Body of pancreas (tissue), 4 donors: ENCODE measurements around the gene KLF7. TPM values are rescaled to one million over a fixed set of nuclear protein-coding genes. Genes with fewer than 3 reads are reported as not detected.

Experiments
- ATAC-seq: fragments of 150-250 bp; one replicate; pipeline ENCODE4 v1.9.1; 2016
- DNase-seq, 4 donors: peaks; one replicate each; pipeline ENCODE4 v3.0.0-alpha.2; 2019
- H3K27ac ChIP-seq, 4 donors: fragments of 200-600 bp; sonication (generic); 1 replicate in 3 of 4; 2 replicates in 1 of 4; pipeline versions ENCODE4 v1.5.1 to v1.6.1; 2016 to 2019; ENCODE audit warnings: mild to moderate bottlenecking in 1 of 4, mixed read lengths in 1 of 4, moderate library complexity in 1 of 4
- H3K27me3 ChIP-seq, 2 donors: fragments of 200-600 bp; sonication (generic); one replicate each; pipeline ENCODE4 v1.6.0; 2016; ENCODE audit warnings: mild to moderate bottlenecking in 1 of 2
- H3K36me3 ChIP-seq, 2 donors: fragments of 200-600 bp; sonication (generic); replicated peaks in 1 of 2; 2 replicates each; pipeline ENCODE4 v1.5.1; 2016; ENCODE audit warnings: low read depth in 2 of 2; ENCODE audit not compliant: insufficient read depth in 1 of 2
- H3K4me1 ChIP-seq: fragments of 200-600 bp; sonication (generic); one replicate; pipeline ENCODE4 v1.6.0; 2016
- H3K4me3 ChIP-seq, 2 donors: fragments of 200-600 bp; sonication (generic); 1 replicate in 1 of 2; 2 replicates in 1 of 2; pipeline ENCODE4 v1.5.1; 2016 to 2019
- H3K9me3 ChIP-seq, 3 donors: fragments of 200-600 bp; sonication (generic); 1 replicate in 2 of 3; 2 replicates in 1 of 3; pipeline ENCODE4 v1.5.1; 2016
- CTCF ChIP-seq, 7 experiments: fragments of 450-650 bp in 4 of 7; fragments of 200-600 bp in 3 of 7; sonication (generic) in 3 of 7; IDR thresholded peaks; one replicate each; pipeline ENCODE4 v1.5.1; 2016 to 2019; ENCODE audit warnings: antibody characterized with exemption in 7 of 7
- POLR2A ChIP-seq, 3 donors: fragments of 450-650 bp; IDR thresholded peaks; one replicate each; pipeline ENCODE4 v1.6.1; 2016; ENCODE audit warnings: antibody characterized with exemption in 3 of 3, mild to moderate bottlenecking in 2 of 3
- WGBS, 2 donors: methylation state at CpG; one replicate each; pipeline ENCODE4 v1.1.5; 2017; 5-methylcytosine and 5-hydroxymethylcytosine counted together
- intact Hi-C: fragments of 100-400 bp; cut with DNase I; formaldehyde crosslinking; loops from one replicate; pipeline ENCODE4 v1.15.1; 2023
- total RNA-seq, 2 donors: library from RNA; depleted of rRNA; stranded (reverse); fragments of >200 nt; gene quantifications; one replicate each; pipeline ENCODE4 v1.1.0, GENCODE V29; 2016

The KLF7 gene
- total RNA-seq, 2 donors from 2014 or later: 4.6 to 9.3 TPM

DNA sequence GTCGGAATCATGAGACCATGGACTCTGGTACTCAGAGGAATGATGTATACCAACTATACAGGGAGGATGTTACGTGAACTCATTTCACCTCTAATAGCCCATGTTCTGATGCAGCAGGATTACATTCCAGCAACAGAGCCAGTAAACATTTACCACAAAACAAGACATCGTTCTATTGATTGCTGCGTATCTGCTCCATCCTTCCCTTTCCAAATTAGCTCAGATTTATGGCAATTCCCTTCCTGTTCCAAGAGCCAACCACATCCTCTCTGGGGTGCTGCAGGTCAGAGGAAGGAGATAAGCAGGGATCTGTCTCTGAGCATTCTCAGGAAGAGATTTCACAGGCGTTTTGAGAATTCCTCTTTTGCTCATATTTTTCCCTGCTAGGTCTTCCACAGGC lies 98.3 kb downstream of the KLF7 start:
- Histone ChIP-seq H3K27me3 (no peaks in the 10 kb centered on the region), H3K27ac (no peak overlapping the region)

GRCh38 chr2:207066791-207067460 lies 98.8 kb downstream of the KLF7 start:
- no peaks in the 10 kb centered on the region for H3K36me3 ChIP-seq
- 37 to 45% methylated on average over 3 of the region's 3 CpGs for WGBS, 2 donors
- DNase-seq (no peak), ATAC-seq (no peak)
- no peak for TF ChIP-seq CTCF (IDR thresholded peaks at IDR 0.05)
- no peak for TF ChIP-seq POLR2A (IDR thresholded peaks at IDR 0.05)
- no peaks in the 10 kb centered on the region for H3K9me3 ChIP-seq
- no peak overlapping the region for H3K27ac ChIP-seq
- intact Hi-C loops: no loop called here
- H3K4me1 ChIP-seq: no peaks in the 10 kb centered on the region
- no peaks in the 10 kb centered on the region for H3K27me3 ChIP-seq
- H3K4me3 ChIP-seq: no peak overlapping the region

More for the DNA sequence above, 98.3 kb downstream of the KLF7 start:
- Histone ChIP-seq H3K4me3 (no peak overlapping the region), H3K9me3 (no peaks in the 10 kb centered on the region), H3K4me1 (no peaks in the 10 kb centered on the region), H3K36me3 (no peaks in the 10 kb centered on the region)
- ATAC-seq: no peak
- no peak for TF ChIP-seq CTCF (IDR thresholded peaks at IDR 0.05)
- no peak for TF ChIP-seq POLR2A (IDR thresholded peaks at IDR 0.05)
- 43 to 60% methylated on average over 5 of the region's 5 CpGs for WGBS, 2 donors
- intact Hi-C loops: no loop called here
- no peak for DNase-seq

DNA sequence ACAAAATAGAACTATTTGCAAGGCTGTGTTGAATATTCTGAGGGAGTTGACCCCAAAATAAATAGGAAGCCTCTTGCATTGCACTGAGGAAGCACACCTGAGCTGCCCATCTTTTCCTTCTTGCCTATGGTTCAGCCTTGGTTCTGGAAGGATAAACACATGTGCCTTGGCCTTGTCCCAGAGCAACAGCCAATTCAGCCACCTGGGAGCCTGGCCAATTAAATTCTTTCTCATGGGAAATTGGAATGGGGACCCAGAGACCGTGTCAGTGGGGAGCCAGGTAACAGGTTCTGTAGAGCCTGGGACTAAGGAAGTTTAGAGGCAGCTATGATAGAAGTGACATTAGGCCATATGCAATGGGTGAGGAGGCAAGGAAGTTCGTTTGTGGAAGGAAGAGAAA lies 99.6 kb downstream of the KLF7 start:
- DNase-seq (no peak), ATAC-seq (no peak)
- WGBS, 2 donors: 19 to 33% methylated on average over 2 of the region's 2 CpGs
- intact Hi-C loops: no loop called here
- Histone ChIP-seq H3K27me3 (no peaks in the 10 kb centered on the region), H3K27ac (no peak overlapping the region), H3K4me3 (no peak overlapping the region), H3K4me1 (no peaks in the 10 kb centered on the region), H3K9me3 (no peaks in the 10 kb centered on the region), H3K36me3 (no peaks in the 10 kb centered on the region)
- TF ChIP-seq CTCF (IDR thresholded peaks at IDR 0.05): no peak
- TF ChIP-seq POLR2A (IDR thresholded peaks at IDR 0.05): no peak

GRCh38 chr2:207064128-207064690 lies 101.5 kb downstream of the KLF7 start:
- no peak for DNase-seq
- H3K36me3 ChIP-seq: no peaks in the 10 kb centered on the region
- no peak for ATAC-seq
- TF ChIP-seq CTCF (IDR thresholded peaks at IDR 0.05) (no peak), POLR2A (IDR thresholded peaks at IDR 0.05) (no peak)
- no peak overlapping the region for H3K4me3 ChIP-seq
- H3K4me1 ChIP-seq: no peaks in the 10 kb centered on the region
- H3K9me3 ChIP-seq: no peaks in the 10 kb centered on the region
- intact Hi-C loops: no loop called here
- no peak overlapping the region for H3K27ac ChIP-seq
- H3K27me3 ChIP-seq: no peaks in the 10 kb centered on the region
- 57 to 60% methylated on average over 11 of the region's 11 CpGs for WGBS, 2 donors

- no peaks in the 10 kb centered on the region for H3K27me3 ChIP-seq
- intact Hi-C loops: no loop called here
- 54 to 88% methylated on average over 1 of the region's 1 CpG for WGBS, 2 donors
Observed at GRCh38 chr2:207061181-207061580, 104.6 kb downstream of the KLF7 start.

More at GRCh38 chr2:207061181-207061580, 104.6 kb downstream of the KLF7 start:
- H3K4me1 ChIP-seq: no peaks in the 10 kb centered on the region
- H3K9me3 ChIP-seq: no peaks in the 10 kb centered on the region
- no peak overlapping the region for H3K4me3 ChIP-seq
- DNase-seq (no peak), ATAC-seq (no peak)
- no peaks in the 10 kb centered on the region for H3K36me3 ChIP-seq
- no peak for TF ChIP-seq CTCF (IDR thresholded peaks at IDR 0.05)
- TF ChIP-seq POLR2A (IDR thresholded peaks at IDR 0.05): no peak
- no peak overlapping the region for H3K27ac ChIP-seq
